ENCODE data around the gene NUDT9.

The NUDT9 gene

GRCh38 chr4:87461281-87461700, 38.9 kb downstream of the NUDT9 start:
- DNase-seq (ENCODE audit: extremely low read depth, insufficient read length) = no peak
- Histone ChIP-seq H3K36me3 (ENCODE audit: control insufficient read depth, insufficient read depth, low read length) (no peaks in the 10 kb centered on the region), H3K4me3 (replicated peaks; ENCODE audit: low read depth, low read length) (no peak overlapping the region), H3K27me3 (replicated peaks; ENCODE audit: control insufficient read depth, insufficient read depth, low read length) (no peaks in the 10 kb centered on the region)
- no peak for TF ChIP-seq CTCF (IDR thresholded peaks at IDR 0.05; ENCODE audit: insufficient read depth, low read length, poor library complexity, severe bottlenecking)

- TF ChIP-seq CTCF (IDR thresholded peaks at IDR 0.05; ENCODE audit: insufficient read depth, low read length, poor library complexity, severe bottlenecking) = no peak
- no peaks in the 10 kb centered on the region for H3K36me3 ChIP-seq (ENCODE audit: control insufficient read depth, insufficient read depth, low read length)
- H3K4me3 ChIP-seq (replicated peaks; ENCODE audit: low read depth, low read length) = no peak overlapping the region
- H3K27me3 ChIP-seq (replicated peaks; ENCODE audit: control insufficient read depth, insufficient read depth, low read length) = no peaks in the 10 kb centered on the region
- no peak for DNase-seq (ENCODE audit: extremely low read depth, insufficient read length)
Observed at GRCh38 chr4:87462102-87462501, 39.7 kb downstream of the NUDT9 start.

GRCh38 chr4:87465739-87466366, 43.5 kb downstream of the NUDT9 start:
- Histone ChIP-seq H3K36me3 (ENCODE audit: control insufficient read depth, insufficient read depth, low read length) (no peaks in the 10 kb centered on the region), H3K27me3 (replicated peaks; ENCODE audit: control insufficient read depth, insufficient read depth, low read length) (no peaks in the 10 kb centered on the region), H3K4me3 (replicated peaks; ENCODE audit: low read depth, low read length) (no peak overlapping the region)
- peak; percentile 2 for DNase-seq (ENCODE audit: extremely low read depth, insufficient read length)
- TF ChIP-seq CTCF (IDR thresholded peaks at IDR 0.05; ENCODE audit: insufficient read depth, low read length, poor library complexity, severe bottlenecking) = peak; percentile 52

- no peaks in the 10 kb centered on the region for H3K27me3 ChIP-seq (replicated peaks; ENCODE audit: control insufficient read depth, insufficient read depth, low read length)
- H3K4me3 ChIP-seq (replicated peaks; ENCODE audit: low read depth, low read length) = no peak overlapping the region
- H3K36me3 ChIP-seq (ENCODE audit: control insufficient read depth, insufficient read depth, low read length) = no peaks in the 10 kb centered on the region
- no peak for DNase-seq (ENCODE audit: extremely low read depth, insufficient read length)
- TF ChIP-seq CTCF (IDR thresholded peaks at IDR 0.05; ENCODE audit: insufficient read depth, low read length, poor library complexity, severe bottlenecking) = no peak
Observed at GRCh38 chr4:87469390-87469789, 47.0 kb downstream of the NUDT9 start.

GRCh38 chr4:87476934-87477333, 54.6 kb downstream of the NUDT9 start:
- no peak overlapping the region for H3K4me3 ChIP-seq (replicated peaks; ENCODE audit: low read depth, low read length)
- no peaks in the 10 kb centered on the region for H3K36me3 ChIP-seq (ENCODE audit: control insufficient read depth, insufficient read depth, low read length)
- no peaks in the 10 kb centered on the region for H3K27me3 ChIP-seq (replicated peaks; ENCODE audit: control insufficient read depth, insufficient read depth, low read length)
- no peak for DNase-seq (ENCODE audit: extremely low read depth, insufficient read length)
- TF ChIP-seq CTCF (IDR thresholded peaks at IDR 0.05; ENCODE audit: insufficient read depth, low read length, poor library complexity, severe bottlenecking) = no peak
